Measurements from ENCODE around the gene ZNF236. TPM values are rescaled to one million over a fixed set of nuclear protein-coding genes. Genes with fewer than 3 reads are reported as not detected.

The ZNF236 gene
- total RNA-seq, 1 donor from 2014 or later, result 27.4 TPM

GRCh38 chr18:76842837-76843530, 20.6 kb downstream of the ZNF236 start:
- no peak for DNase-seq
- no peak for ATAC-seq (ENCODE audit: low read depth)
- intact Hi-C loops (cut with micrococcal nuclease), result no loop called here
- TF ChIP-seq CTCF (IDR thresholded peaks at IDR 0.05), result no peak
- CTCF ChIA-PET, result no interaction called here
- no peak overlapping the region for H3K4me3 Mint-ChIP-seq
- POLR2A ChIA-PET, result no interaction called here
- H3K27ac Mint-ChIP-seq, result no peak overlapping the region
- H3K4me1 Mint-ChIP-seq, result peaks cover 18% of the 10 kb centered on the region
- no peaks in the 10 kb centered on the region for H3K36me3 Mint-ChIP-seq (ENCODE audit: low read depth)
- no peaks in the 10 kb centered on the region for H3K27me3 Mint-ChIP-seq
- no peaks in the 10 kb centered on the region for H3K9me3 Mint-ChIP-seq

GRCh38 chr18:76844144-76844543, 21.8 kb downstream of the ZNF236 start:
- Mint-ChIP-seq H3K36me3 (ENCODE audit: low read depth) (no peaks in the 10 kb centered on the region), H3K4me1 (peaks cover 15% of the 10 kb centered on the region), H3K9me3 (no peaks in the 10 kb centered on the region), H3K27me3 (no peaks in the 10 kb centered on the region), H3K4me3 (no peak overlapping the region), H3K27ac (no peak overlapping the region)
- DNase-seq (no peak), ATAC-seq (ENCODE audit: low read depth) (no peak)
- intact Hi-C loops (cut with micrococcal nuclease), result no loop called here
- CTCF ChIA-PET, result interaction anchor here (1.7 kb wide), 1 partner anchor 41 kb away, joined by 5 read pairs; no protein-coding TSS in a partner anchor
- no peak for TF ChIP-seq CTCF (IDR thresholded peaks at IDR 0.05)
- POLR2A ChIA-PET, result no interaction called here

GRCh38 chr18:76844742-76845477, 22.6 kb downstream of the ZNF236 start:
- no peak for TF ChIP-seq CTCF (IDR thresholded peaks at IDR 0.05)
- Mint-ChIP-seq H3K36me3 (ENCODE audit: low read depth) (peaks cover 1% of the 10 kb centered on the region), H3K27ac (no peak overlapping the region), H3K9me3 (no peaks in the 10 kb centered on the region), H3K27me3 (no peaks in the 10 kb centered on the region), H3K4me3 (no peak overlapping the region), H3K4me1 (peaks cover 16% of the 10 kb centered on the region)
- ChIA-PET CTCF (interaction anchor here (1.7 kb wide), 1 partner anchor 42 kb away, joined by 5 read pairs; no protein-coding TSS in a partner anchor), POLR2A (no interaction called here)
- intact Hi-C loops (cut with micrococcal nuclease), result no loop called here
- ATAC-seq (ENCODE audit: low read depth) (no peak), DNase-seq (no peak)

- Mint-ChIP-seq H3K27ac (no peak overlapping the region), H3K27me3 (no peaks in the 10 kb centered on the region), H3K4me1 (peaks cover 12% of the 10 kb centered on the region), H3K4me3 (no peak overlapping the region), H3K9me3 (no peaks in the 10 kb centered on the region), H3K36me3 (ENCODE audit: low read depth) (peaks cover 1% of the 10 kb centered on the region)
- no peak for TF ChIP-seq CTCF (IDR thresholded peaks at IDR 0.05)
- no peak for ATAC-seq (ENCODE audit: low read depth)
- ChIA-PET POLR2A (no interaction called here), CTCF (no interaction called here)
- intact Hi-C loops (cut with micrococcal nuclease), result no loop called here
- DNase-seq, result no peak
Measured at GRCh38 chr18:76846217-76846616, 23.9 kb downstream of the ZNF236 start.

- Mint-ChIP-seq H3K4me3 (no peak overlapping the region), H3K27ac (no peak overlapping the region), H3K36me3 (ENCODE audit: low read depth) (peaks cover 17% of the 10 kb centered on the region), H3K9me3 (no peaks in the 10 kb centered on the region), H3K4me1 (peaks cover 12% of the 10 kb centered on the region), H3K27me3 (no peaks in the 10 kb centered on the region)
- POLR2A ChIA-PET, result no interaction called here
- no peak for TF ChIP-seq CTCF (IDR thresholded peaks at IDR 0.05)
- no peak for DNase-seq
- no peak for ATAC-seq (ENCODE audit: low read depth)
- intact Hi-C loops (cut with micrococcal nuclease), result no loop called here
- CTCF ChIA-PET, result interaction anchor here (3.0 kb wide), 1 partner anchor 45 kb away, joined by 12 read pairs; no protein-coding TSS in a partner anchor
Measured at GRCh38 chr18:76847916-76848315, 25.6 kb downstream of the ZNF236 start.

Measured in activated B cell treated with CpG ODN at 0.5 μM for 24 hours (primary cell).